NCI-H146 treated with DMSO at 0.1 percent for 48 hours (cell line): Measurements from ENCODE around the gene RAPGEF1.
A peak's percentile ranks its signal among the peaks of the same experiment; 100 is the strongest.
"Not testable (repeated sequence)": the region's sequence is repeated elsewhere in the genome, so short reads cannot be mapped to it uniquely, and the experiment has no call there.

Experiments used
- DNase-seq: peaks from one replicate; lab custom pipeline; 2025; ENCODE audit not compliant: unreplicated experiment; lab: John Stamatoyannopoulos, UW

Gene RAPGEF1

GRCh38 chr9:131673531-131673930, 66.3 kb downstream of the RAPGEF1 start:
- no peak for DNase-seq

GRCh38 chr9:131673068-131673467, 66.8 kb downstream of the RAPGEF1 start:
- DNase-seq: no peak

- DNase-seq: no peak
Measured at GRCh38 chr9:131672451-131672850, 67.4 kb downstream of the RAPGEF1 start.

GRCh38 chr9:131671133-131671520, 68.7 kb downstream of the RAPGEF1 start:
- DNase-seq: no peak

DNA sequence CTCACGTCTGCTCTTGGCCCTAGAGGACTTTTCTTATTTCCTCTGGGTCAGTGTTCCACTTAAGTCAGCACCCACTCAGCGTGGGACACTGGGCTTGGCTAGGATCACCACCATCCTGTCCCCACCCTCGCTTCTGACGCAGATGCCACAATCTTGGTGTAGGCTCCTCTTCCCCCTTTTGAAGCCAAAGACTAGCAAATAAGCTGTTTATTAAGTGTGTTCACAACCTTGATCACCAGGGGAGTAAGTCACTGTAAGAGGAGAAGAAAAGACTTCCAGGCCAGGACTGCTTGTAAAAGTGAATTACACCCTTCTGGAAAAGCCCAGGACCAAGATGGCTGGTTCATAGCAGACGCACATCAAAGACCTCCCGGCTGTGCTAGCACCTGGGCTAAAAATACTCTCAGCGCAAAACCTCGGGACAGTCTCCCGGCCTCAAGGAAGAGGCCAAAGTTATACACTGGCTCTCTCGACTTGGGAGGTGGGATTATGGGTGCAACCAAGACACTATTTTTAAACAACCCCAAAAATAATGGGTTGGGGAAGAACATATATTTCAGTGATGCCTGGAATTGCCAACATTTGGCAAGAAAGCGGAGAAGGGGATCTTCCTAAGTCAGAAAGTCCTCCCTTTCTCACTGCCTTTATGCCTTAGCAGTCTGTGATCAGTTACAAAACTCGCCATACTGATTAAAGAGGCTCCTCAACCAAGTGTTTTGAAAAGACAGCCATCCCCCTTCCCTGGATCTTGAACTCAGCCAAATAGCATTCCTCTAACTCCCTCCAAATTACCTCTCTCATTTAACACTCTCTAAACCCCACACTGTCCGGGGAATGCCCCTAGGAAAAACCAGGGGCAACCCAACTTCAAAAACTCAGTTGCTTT, 69.4 kb downstream of the RAPGEF1 start:
- no peak for DNase-seq

DNA sequence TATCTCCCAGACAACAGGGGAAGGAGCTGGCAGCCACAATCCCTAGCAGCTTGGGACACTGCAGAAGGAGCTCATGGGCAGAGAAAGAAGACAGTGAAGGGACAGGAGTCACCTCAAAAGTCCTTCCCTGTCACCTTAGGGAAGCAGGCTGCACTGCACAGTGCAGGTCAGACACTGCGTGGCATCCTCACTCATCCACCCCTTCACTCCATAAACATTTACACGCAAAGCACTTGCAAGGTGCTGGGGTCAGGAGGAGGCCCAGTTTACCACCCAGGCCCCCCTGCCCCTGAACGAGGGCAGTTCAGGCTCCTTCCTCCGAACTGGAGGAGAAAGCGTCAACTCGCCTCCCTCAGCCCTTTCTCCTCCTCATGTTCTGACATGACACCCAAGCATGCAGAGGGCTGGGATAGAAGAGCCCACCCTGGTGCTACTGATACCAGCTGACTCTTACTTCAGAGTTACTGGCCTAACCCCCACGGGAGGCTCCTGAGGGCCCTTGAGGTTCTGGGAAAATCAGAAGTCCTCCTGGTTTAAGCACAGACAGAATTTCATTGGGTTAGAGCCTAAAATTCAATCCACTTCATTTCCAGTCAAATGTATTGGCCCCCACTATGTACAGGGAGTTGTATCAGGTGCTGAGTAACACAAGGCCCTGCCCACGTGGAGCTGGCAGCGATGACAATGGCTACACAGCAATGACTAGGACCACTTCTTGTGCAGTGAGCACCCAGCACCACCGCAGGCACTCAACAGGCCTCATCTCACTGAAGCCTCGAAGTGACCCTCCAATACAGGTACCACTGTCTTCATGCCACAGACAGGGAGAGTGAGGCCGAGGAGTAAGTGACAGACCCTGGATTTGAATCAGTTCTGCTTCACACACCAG, 70.4 kb downstream of the RAPGEF1 start:
- no peak for DNase-seq

GRCh38 chr9:131668439-131669268, 71.2 kb downstream of the RAPGEF1 start:
- no peak for DNase-seq

GRCh38 chr9:131668057-131668438, 71.8 kb downstream of the RAPGEF1 start:
- DNase-seq: no peak

- no peak for DNase-seq
Measured at GRCh38 chr9:131667576-131667975, 72.3 kb downstream of the RAPGEF1 start.

- no peak for DNase-seq
Measured at GRCh38 chr9:131666774-131667173, 73.1 kb downstream of the RAPGEF1 start.

DNA sequence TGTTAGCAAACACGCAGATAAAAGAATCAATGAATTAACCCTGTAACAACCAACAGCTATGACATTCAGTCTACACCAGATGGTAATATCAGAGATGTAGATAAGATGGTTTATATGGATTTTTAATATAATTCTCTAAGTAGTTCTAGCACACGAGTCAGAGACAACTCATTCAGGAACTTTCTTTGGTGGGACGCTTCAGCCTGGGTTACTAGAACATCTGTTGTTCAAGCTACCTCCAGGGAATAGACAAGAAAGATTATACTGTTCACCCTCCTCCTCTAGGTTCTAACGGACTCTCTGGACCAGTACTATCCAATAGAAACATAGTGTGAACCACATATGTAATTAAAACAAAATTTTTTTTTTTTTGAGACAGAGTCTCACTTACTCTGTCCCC, 73.8 kb downstream of the RAPGEF1 start:
- DNase-seq: no peak

GRCh38 chr9:131663288-131663687, 76.6 kb downstream of the RAPGEF1 start:
- no peak for DNase-seq

DNA sequence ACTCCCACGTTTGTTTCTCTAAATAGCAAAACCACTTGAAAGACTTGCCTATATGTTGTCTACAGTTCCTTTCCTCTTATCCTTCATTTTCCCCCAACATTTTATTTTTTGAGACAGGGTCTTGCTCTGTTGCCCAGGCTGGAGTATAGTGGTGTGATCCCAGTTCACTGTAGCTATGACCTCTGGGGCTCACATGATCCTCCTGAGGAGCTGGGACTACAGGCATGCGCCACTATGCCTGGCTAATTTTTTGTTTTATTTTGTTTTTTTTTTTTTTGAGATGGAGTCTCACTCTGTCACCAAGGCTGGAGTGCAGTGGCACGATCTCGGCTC, 77.6 kb downstream of the RAPGEF1 start:
- not testable (repeated sequence) for DNase-seq

DNA sequence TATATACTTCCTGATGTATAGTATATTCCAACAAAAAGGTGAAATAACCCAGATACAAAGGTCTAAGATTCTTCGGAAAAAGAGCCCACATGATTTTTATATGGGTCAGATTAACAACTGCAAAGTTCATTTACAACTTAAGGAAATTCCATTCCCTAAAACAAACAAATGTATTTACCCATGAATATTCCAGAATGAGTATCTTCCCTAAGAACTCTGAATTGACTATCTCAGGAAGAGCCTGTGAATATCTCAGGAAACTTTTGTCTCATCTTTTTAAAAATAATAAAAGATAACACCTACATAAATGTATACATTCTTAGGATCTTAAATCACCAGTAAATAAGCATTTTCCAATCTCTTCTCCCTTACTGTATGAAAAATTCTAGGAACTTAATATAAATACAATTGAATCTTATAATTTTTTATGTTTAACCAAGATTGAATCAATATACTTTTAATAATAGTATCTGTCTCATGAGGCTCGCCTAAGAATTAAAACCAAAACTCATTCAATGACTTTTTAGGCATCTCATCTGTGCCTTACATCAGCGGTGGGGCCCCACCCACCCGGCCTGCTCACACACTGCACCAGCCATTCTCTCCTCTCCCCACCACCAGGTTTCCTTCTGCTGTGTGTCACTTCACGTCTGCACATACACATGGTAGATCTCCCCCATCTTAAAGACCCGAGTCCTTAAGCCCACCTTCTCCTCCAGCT, 78.1 kb downstream of the RAPGEF1 start:
- DNase-seq: no peak

- DNase-seq: peak; percentile 6
Measured at GRCh38 chr9:131660466-131661405, 79.1 kb downstream of the RAPGEF1 start.

GRCh38 chr9:131658377-131659129, 81.3 kb downstream of the RAPGEF1 start:
- DNase-seq: no peak

DNA sequence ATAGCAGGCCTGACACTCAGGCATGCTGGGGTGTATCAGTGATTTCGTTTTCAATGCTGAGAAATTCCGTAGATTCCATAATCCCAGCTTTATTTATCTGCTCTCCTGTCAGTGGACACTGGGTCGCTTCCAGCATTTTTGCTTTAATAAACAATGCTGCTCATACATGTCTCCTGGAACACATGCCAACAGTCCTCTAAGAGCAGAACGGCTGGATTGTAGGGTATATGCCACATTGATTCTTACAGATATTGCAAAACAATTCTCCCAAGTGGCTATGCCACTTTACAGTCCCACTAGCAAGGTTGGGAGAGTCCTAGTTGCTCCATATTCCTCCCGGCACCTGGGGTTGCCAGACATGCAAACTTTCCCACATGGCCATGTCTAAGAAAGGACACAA, 81.9 kb downstream of the RAPGEF1 start:
- no peak for DNase-seq

GRCh38 chr9:131657456-131657855, 82.4 kb downstream of the RAPGEF1 start:
- DNase-seq: no peak

- DNase-seq: no peak
Measured at GRCh38 chr9:131657037-131657377, 82.9 kb downstream of the RAPGEF1 start.
